Measurements from ENCODE around the gene GIGYF2.
"Not testable (repeated sequence)": the region's sequence is repeated elsewhere in the genome, so short reads cannot be mapped to it uniquely, and the experiment has no call there.

GIGYF2 gene

GRCh38 chr2:232898592-232899543, 201.7 kb downstream of the GIGYF2 start:
- DNase-seq: no peak

GRCh38 chr2:232900811-232901735, 203.9 kb downstream of the GIGYF2 start:
- no peak for DNase-seq

GRCh38 chr2:232901736-232902578, 204.8 kb downstream of the GIGYF2 start:
- DNase-seq: no peak

GRCh38 chr2:232903989-232904388, 206.9 kb downstream of the GIGYF2 start:
- DNase-seq: no peak

- DNase-seq: not testable (repeated sequence)
These were observed 210.0 kb downstream of the GIGYF2 start for GRCh38 chr2:232906867-232907717.

- not testable (repeated sequence) for DNase-seq
These were observed 210.6 kb downstream of the GIGYF2 start for GRCh38 chr2:232907718-232908085.

- no peak for DNase-seq
These were observed 211.6 kb downstream of the GIGYF2 start for GRCh38 chr2:232908695-232909094.
